GM19025 (cell line): ENCODE results near the gene PIGS.

ENCODE experiments used
- ATAC-seq: cut with Tn5 transposase; IDR thresholded peaks from one replicate; pipeline ENCODE4 v1.9.1; 2021; ENCODE audit warnings: mild to moderate bottlenecking, low read depth, moderate library complexity; ENCODE audit not compliant: unreplicated experiment

PIGS gene

DNA sequence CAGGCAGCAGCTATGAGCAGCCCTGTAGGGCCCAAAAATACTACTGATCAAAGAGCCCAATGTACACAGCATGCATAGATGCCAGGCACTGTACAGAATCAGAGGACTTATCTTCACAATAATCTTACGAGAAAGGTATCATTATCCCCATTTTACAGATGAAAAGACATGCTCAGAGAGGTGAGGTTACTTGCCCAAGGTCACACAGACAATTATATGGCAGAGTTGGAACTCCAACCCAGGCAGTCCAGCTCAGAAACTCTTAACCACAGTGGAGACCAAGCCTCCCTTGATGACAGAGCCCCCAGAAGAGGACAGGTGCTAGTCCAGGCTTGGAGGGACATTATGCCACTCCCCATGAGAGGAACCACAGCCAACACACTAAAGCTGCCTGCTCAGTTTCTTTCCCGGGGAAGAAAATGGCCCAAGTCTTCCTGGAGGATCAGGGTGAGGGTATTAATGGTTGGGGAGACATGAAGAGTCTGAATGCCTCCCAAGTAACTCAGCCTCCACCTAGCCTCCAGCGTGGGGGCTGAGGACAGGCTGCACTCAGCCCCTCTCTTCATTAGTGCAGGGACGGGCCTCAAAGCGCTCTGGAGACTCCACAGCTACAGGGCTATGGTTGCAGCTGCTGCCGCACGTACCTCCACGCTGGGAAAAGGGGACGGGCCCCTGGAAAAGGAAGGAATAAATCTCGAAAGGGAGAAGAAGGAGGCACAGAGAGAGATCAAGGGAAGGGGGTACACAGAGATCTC lies 19.7 kb downstream of the PIGS start:
- no peak for ATAC-seq

DNA sequence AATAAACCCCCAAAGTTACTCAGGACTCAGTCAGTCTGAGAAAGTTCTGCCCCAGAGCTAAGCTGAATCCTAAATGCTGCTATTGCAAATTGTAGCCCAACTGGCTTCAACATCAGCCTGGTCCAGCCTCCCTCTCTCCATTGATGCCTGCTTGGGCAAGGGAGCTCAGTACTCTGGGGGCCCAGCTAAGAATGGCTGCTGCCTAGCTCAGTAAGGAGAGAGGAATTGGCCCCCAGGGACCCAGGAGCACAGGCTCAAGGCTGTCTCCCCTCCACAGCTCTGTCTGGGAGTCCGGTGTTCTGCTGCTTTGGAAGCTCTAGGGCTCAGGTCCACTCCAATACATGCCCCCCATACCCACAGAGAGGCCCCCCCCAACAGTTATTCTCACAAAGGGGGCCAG lies 20.5 kb downstream of the PIGS start:
- ATAC-seq, result no peak

- peak; percentile 28 for ATAC-seq
Measured at GRCh38 chr17:28549236-28550132, 21.8 kb downstream of the PIGS start.

DNA sequence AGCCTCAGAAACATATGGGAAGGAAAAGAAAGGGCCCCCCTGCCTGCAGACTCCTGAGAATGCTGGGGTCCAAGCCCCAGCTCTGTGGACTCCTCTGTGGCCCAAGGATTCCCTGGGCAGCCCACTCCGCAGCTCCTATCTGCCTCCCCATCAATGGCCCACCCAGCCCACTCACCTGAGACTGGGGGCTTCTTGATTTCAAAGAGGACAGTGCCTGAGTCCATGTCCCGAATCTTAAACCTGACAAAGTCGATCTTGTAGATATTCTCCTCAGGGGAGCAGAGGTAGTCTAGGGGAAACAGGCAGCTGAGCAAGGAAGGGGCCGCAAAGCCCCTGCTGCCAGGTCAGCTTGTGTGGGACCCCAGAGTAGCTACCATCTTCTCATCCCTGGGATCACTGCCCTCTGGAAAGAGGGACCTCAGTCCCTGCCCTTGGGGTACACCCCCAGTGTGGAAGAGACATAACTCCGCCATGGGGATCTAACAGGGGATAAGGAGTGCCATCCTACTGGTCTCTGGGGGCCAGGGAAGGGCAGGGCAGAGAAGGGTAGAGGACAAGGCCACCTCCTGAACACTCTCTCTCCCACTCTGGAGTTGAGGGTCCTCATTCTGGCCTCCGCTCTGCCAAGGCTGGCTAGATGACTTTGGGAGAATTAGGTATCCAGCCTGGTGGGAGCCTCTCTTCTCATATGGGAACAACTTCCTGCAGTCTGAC lies 22.8 kb downstream of the PIGS start:
- ATAC-seq, result no peak

GRCh38 chr17:28547623-28548416 lies 23.5 kb downstream of the PIGS start:
- peak; percentile 28 for ATAC-seq

- no peak for ATAC-seq
Measured at GRCh38 chr17:28547096-28547622, 24.2 kb downstream of the PIGS start.

DNA sequence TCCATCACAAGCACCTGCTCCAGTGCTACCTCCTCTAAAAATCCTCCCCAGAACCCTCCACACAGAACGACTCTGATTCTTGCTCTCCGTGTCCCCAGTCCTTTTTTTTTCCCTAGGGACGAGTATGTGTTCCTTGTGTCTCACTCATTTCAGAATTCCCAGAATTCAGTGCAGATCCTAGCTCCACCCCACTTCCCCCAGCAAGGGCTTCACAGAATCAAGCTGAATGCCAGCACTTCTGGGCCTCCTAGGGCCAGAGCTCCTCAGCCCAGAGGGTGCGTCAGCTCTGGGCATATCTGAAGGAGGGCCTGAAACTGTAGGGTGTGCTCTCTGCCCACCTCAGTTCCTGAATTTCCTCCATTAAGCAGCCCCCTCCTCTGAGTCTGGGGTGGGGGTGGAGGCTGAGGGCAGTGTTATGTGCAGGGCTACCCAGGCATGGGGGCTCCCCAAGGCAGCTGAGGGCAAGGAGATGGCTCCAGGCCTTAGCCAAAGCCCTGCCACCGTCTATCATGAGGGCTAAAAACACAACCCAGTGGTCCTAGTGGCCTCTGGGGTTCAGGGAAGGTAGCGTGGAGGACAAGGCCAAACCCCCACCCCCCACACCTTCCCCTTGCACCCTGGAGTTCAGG lies 25.4 kb downstream of the PIGS start:
- ATAC-seq, result no peak

DNA sequence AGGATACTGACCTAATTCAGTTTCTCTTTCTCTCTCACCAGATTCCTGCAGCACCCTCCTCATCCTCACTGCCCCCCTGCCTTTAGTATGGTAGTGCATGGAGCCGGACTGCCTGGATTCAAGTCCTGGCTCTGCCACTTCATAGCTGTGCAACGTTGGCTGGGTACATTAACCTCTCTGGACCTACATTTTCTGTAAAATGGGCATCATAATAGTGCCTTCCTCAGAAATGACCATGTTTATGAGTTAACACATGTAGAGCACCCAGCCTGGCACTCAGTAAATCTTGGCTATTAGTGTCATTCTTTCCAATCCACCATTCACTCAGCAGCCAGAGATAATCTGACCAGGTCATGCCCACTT lies 26.2 kb downstream of the PIGS start:
- no peak for ATAC-seq

- no peak for ATAC-seq
Measured at GRCh38 chr17:28544402-28545140, 26.8 kb downstream of the PIGS start.

GRCh38 chr17:28541439-28541838 lies 29.9 kb downstream of the PIGS start:
- ATAC-seq, result no peak

DNA sequence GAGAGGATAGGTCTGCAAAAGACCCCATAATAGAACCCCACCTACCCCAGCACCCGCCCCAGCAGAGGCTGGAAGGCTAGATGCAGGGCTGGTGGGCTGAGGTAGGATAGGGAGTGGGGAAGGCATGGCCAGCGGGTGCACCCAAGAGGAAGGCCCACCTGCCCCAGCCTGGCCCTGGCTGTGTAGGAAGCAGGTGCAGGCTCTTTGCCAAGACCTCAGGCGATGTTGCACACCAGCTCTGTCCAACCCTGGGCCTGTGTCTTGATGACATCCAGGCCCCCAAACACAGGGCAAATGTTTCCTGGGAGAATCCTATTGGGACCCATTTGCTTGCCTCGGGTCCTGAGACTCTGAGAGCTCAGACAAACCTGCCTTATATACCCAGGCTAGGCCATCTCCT lies 31.1 kb downstream of the PIGS start:
- ATAC-seq, result no peak

GRCh38 chr17:28538296-28538895 lies 32.9 kb downstream of the PIGS start:
- ATAC-seq, result no peak

DNA sequence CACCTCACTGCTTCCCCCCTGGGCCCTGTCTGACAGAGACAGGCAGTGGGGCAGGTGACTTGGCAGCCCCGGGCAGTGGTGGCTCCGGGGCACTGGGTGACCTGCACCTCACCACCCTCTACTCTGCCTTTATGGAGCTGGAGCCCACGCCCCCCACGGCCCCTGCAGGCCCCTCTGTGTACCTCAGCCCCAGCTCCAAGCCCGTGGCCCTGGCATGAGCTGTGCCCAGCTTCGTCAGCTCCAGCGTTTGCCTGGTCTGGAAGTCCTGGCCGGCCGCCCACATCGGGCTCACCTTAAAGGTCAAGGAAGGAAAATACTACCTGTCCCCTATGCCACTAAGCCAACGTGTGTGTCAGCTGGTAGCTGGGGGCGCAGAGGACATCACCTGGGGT lies 34.1 kb downstream of the PIGS start:
- no peak for ATAC-seq

DNA sequence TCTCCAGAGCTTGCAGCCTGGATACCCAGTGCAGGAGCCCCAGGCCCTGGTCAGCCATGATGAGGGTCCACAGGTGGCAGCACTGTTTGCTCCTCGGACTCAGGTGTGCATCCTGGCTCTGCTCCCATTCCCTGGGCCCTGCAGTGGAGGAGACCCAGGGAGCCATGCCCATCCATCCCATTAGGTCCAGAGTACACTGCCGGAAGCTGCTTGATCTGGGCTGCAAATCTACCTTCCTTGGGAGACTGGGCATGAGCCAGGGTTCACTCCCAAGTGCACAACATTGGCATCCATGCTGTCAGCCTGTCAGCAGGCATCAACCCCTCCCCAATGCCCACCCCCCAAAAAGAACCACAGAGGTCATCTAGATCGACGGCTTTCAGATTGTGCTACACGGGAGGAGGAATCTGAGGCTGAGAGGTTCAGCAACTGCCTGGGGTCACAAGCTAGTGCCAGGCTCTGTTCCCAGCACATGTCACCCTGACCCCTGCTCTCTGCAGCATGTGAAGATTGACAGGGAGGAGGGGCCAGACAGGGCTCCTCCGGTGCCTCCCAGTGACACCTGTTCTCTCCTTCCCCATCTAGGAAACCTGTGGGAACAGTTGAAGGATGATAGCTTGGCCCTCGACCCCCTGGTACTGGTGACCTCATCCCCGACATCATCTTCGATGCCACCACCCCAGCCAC lies 34.6 kb downstream of the PIGS start:
- ATAC-seq, result no peak

DNA sequence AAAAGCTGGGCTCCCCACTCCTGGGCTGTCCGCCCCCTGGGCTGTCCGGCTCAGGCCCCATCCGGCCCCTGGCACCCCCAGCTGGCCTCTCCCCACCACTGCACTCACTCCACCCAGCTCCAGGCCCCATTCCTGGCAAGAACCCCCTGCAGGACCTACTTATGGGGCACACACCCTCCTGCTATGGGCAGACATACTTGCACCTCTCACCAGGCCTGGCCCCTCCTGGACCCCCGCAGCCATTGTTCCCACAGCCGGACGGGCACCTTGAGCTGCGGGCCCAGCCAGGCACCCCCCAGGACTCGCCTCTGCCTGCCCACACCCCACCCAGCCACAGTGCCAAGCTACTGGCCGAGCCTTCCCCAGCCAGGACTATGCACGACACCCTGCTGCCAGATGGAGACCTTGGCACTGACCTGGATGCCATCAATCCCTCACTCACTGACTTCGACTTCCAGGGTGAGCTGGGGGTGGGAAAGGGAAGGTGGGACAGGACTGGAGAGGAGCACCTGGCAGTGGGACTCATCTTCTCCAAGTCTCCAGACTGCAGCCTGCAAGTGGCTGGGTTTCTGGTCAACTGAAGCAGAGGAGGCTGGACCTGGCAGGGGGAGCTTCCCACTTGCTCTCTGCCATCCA lies 36.5 kb downstream of the PIGS start:
- ATAC-seq, result no peak

- no peak for ATAC-seq
Measured at GRCh38 chr17:28533091-28533807, 38.1 kb downstream of the PIGS start.
